EL (cell line): Measurements from ENCODE around the gene OR2T11.
"Not testable (repeated sequence)": the region's sequence is repeated elsewhere in the genome, so short reads cannot be mapped to it uniquely, and the experiment has no call there.

Source experiments
- DNase-seq: peaks from one replicate; pipeline ENCODE4 v3.0.0-alpha.2; 2016

Gene OR2T11, protein sequence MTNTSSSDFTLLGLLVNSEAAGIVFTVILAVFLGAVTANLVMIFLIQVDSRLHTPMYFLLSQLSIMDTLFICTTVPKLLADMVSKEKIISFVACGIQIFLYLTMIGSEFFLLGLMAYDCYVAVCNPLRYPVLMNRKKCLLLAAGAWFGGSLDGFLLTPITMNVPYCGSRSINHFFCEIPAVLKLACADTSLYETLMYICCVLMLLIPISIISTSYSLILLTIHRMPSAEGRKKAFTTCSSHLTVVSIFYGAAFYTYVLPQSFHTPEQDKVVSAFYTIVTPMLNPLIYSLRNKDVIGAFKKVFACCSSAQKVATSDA

DNA sequence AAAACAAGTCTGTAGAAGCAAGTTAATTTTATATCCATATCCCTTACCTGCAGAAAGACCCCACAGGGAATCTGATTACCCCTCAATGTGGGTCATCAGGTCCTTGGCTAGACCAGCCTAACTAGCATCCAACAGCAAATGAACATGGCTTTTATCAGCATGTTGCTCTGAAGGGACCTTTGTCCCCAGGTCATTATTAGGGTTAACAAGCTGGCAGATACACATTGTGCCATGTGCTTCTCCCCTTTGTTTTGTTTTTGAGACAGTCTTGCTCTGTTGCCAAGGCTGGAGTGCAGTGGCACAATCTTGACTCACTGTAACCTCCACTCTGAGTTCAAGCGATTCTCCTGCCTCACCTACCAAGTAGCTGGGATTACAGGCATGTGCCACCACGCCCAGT, at the start of gene OR2T11:
Gene OR2T11 (minus strand): TSS at position 101 of the 400 bp plus-strand sequence. CDS start 7,963 bp downstream, outside the sequence.
- DNase-seq, result not testable (repeated sequence)

DNA sequence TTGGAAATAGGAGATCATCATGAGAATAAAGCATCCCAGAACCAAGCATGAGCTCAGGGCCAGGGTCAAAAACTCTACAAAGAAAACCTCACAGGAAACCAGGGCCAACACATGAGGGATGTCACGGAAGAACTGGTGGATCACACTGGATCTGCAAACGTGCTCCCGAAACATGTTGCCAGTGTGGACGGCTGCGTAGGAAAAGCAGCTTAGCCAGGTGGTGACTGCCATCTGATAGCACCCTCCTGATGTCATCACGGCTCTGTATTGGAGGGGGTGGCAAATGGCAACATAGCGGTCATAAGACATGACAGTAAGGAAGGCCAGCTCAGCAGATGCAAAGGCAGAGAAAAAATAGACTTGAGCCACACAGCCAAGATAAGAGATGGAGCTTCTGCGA, 46.8 kb upstream of the OR2T11 start:
- no peak for DNase-seq

DNA sequence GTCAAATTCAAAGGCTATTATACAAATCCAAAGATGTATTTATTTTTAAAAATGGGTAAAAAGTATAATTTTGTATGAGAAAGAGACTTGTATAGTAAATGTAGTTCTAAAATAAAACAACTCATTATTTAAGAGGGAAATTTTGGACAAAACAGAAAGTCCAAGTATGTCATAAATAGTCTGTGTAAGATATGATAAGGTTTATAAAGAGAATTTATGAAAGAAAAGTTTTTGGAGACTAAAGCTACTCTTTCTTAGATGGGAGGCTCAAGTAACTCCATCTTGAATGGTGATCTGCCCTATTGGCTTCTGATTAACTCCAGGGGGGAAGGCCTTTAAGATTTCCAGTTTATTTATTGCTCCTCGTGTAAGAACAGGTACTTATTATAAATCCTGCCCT, 35.1 kb upstream of the OR2T11 start:
- DNase-seq, result no peak

DNA sequence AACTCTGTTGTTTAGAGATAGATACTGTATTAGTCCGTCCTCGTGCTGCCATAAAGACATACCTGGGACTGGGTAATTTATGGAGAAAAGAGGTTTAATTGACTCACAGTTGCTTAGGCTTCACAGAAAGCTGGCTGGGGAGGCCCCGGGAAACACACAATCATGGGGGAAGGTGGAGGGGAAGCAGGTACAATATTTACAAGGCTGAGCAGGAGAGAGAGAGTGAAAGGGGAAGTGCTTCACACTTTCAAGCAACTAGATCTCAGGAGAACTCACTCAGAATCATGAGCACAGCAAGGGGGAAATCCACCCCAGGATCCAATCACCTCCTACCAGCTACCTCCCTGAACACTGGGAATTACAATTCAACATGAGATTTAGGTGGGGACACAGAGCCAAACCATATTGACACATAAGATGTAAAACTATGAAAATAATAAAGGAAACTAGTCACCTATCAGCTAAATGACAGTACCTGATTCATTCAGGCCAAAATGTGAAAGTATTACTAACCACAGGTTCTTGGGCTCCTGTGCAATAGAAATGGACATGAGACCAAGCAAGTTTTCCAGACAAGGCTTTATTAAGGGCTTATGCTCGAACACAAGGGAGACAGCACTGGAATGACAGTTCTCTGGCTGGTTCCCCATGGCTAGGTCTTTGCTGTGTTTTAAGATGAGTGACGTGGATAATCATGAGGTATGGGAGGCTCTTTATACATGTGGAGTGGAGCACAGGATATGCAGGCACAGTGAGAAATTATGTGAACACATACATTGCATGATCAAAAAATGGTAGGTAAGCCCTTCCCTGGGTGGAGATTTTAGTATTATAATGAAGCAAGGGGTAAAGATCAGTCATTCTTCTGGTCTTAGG, 28.8 kb upstream of the OR2T11 start:
- not testable (repeated sequence) for DNase-seq

DNA sequence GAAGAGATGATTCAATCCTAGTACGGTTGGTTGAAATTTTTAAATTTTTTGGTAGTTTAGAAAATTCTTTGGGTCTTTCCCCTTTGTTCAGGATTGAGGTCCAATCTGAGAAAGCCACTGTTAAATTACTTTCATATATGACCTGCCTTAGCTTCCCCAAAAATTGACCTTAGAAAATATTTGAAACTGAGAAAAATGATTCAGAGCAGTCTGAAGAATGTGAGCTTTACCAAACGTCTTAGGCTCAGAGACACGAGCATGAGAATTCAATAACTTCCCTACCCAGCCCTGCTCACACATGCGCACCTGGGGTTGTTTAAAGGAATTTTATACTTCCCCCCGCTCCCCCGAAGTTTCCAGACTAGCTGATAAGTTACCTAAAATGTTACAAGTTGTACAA, 21.9 kb upstream of the OR2T11 start:
- DNase-seq, result not testable (repeated sequence)

DNA sequence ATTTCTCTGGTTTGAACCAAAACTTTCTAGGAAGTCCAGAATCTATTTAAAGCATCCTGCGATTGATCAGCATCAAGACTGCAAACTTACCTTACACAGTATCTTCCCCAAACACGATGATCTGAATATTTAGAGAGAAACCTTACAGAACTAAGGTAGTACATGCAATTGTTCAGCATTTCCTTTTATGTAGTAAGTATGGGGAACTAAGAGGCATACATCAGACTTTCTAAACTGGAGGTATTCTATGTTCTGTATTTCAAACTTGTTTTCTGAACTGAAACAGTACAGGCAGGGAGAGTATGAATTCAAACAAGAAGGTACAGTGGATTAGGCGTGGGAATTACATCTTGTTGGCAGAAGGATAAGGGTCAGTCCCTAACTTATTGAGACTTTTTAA, 20.5 kb upstream of the OR2T11 start, which contains the start of gene OR2T27:
Gene OR2T27 (minus strand): TSS at position 175 of the 400 bp plus-strand sequence. CDS start 4,644 bp downstream, outside the sequence.
- not testable (repeated sequence) for DNase-seq

DNA sequence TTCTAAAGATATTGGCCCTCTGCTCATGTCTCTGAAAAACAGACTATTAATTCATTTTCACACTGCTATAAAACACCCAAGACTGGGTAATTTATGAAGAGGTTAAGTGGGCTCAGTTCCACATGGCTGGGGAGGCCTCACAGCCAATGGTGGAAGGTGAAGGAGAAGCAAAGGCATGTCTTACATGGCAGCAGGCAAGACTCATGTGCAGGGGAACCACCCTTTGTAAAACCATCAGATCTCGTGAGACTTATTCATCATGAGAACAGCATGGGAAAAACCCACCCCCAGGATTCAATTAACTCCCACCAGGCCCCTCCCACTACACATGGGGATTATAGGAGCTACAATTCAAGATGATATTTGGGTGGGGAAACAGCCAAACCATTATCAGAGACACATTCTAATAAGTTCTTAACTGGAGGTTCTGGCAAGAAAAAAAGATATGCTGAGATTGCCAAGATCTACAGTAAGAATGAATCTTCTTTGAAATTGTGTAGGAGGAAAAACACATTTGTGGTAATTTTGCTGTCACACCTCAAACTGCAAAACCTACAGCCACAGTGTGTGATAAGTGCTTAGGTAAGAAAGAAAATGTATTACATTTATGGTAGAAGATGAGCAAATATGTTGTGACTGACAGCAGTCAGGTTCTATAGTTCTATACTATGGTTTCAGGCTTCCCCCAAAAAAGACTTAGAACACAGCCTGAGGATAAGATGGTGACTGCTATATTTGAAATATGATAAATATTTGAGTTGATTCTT, 14.1 kb upstream of the OR2T11 start:
- DNase-seq, result not testable (repeated sequence)

DNA sequence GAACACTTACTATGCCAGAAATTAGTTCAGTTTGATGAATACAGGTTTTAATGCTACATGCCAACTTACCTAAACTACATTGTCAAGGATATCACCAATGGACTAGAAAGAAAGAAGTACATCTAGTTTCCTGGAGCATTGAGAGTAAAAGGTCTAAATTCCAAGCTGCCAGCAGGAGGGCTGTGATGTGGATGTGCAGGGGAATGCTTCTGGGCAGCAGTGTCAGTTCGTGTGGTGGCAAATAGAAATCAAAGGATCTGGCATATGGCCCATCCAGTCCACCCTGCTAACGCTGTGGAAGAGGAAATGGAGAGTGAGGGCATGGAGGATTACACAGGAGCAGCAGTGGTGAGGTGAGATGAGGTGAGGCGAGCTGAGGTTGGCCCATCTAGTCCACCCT, 10.3 kb upstream of the OR2T11 start, which contains the start of gene OR2T35:
Gene OR2T35 (minus strand): TSS at position 101 of the 400 bp plus-strand sequence. CDS start 6,020 bp downstream, outside the sequence.
- not testable (repeated sequence) for DNase-seq

DNA sequence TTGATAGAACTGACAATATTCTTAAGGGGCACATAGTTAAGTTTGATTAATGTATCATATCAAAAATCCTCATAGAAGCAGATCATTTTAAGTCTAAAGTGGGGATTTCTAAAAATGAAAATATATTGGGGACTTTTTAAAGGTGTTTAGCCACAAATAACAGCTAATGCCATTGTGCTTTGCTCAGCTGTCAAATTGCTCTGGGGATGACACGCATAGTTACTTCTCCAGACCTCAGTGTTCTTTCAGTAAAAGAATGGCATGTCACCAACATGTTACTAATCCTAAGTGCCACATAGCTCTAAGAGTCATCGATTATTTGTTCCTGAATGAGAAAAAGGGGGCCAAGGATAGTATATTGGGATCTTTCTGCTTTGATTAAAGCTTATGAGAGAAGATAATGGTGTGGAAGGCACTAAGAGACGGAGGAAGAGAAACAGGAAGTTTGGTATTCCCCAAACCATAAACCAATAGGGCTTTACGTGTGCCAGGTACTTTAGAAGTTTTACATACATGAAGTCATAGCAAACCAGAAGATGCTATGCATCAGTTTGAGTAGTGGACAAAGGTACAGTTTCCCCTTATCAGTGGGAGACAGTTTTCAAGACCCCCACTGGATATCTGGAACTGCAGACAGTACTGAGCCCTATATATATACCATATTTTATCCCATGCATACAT, 8.2 kb upstream of the OR2T11 start:
- not testable (repeated sequence) for DNase-seq

DNA sequence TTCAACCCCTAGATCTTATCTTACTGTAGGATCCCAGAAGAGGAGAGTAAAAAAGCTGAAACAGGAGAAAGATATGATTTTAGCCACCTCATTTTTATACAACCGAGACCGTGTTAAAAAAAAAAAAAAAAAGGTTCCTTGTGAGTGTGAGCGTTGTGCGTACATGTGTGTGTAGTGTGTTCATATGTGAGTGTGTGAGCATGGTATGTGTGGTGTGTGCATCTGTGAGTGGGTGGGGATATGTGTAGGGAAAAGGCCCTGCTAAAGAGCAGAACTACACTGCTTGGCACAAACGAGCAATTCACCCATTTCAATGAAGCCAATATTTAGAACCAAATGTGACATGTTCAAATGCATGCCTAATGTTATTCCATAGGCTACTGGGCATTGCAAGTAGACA, 6.7 kb upstream of the OR2T11 start:
- DNase-seq, result not testable (repeated sequence)

DNA sequence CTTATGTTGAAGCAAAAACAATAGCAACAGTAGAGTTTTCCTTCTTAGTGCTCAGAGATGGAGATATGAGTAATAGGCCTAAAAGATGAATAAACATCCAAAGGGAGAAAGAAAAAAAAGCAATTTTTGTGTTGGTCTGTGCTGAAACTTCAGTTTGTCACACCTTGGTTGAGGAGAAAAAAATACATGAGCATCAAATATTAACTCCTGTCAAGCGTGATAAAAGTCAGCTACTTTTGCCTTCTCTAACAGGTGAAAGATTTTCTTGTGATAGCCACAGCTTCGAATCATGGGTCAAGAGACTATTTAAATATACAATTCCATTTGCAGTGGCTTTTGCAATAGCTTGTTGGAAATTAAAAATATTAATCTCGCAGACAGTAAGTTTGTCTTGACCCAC, 6.0 kb upstream of the OR2T11 start:
- DNase-seq, result not testable (repeated sequence)

DNA sequence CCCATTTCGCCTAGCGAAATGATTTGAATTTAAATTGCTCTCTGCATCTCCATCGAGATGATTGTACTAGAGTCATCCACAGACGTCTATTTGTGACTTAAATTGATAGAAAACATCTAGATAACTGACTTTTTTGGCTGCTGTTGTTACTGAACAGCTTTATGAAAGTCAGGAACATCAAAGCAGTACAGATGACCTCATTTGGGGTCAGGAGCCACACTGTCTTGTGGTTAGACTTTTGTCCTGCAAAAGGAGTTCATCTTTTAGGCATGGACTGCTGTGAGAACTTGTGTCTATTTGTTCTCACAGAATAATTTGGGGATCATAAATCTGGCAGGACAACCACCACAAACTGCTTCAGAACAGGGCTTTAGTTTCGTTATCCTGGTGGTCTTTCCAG, 4.8 kb upstream of the OR2T11 start:
- DNase-seq, result not testable (repeated sequence)

DNA sequence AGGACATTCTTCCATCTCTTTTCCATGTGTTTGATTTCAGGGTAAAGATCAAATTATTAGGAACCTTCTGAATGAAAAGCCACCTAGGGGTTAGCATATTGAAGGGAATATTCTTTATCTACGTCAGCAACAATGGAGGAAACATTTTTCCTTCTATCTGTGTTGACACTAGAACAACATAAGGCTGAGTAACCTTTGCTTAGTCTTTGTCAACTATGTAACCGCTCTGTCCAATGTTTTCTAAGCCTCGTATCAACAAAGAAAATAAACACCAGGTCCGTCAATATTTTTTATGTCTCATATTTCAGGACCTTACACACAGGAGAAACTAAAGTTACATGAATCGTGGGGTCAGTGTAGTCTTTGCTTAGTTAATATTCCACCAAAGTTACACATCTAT, 1.7 kb upstream of the OR2T11 start:
- DNase-seq, result not testable (repeated sequence)

DNA sequence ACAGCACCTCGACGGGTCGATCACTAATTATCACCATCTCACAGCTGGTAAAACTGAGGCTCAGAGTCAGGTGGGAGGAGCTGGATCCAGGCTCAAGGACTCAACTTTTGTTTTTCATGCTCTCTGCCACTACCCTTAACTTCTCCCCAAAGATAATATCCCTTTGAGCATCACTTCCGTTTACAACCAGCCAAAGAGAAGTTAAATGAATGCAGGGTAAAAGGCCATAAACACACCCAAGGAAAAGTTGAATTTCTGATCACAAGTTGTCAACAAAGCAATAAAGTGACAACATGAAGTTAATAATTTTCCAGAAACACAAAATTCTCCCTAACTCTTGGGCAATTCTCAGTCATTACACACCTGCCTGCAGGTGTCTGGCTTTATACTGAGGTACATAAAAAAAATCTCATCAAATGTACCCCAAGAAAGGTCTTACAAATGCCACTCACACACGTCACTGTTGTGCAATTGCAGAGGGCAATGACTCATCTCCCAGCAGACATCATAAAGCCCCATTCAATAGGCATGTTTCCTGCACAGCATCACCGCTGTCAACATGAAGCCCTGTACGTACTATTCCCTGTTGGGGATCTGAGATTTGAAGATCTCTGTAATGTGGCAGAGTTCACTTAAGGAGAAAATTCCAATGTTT, 3.4 kb downstream of the OR2T11 start:
- no peak for DNase-seq

DNA sequence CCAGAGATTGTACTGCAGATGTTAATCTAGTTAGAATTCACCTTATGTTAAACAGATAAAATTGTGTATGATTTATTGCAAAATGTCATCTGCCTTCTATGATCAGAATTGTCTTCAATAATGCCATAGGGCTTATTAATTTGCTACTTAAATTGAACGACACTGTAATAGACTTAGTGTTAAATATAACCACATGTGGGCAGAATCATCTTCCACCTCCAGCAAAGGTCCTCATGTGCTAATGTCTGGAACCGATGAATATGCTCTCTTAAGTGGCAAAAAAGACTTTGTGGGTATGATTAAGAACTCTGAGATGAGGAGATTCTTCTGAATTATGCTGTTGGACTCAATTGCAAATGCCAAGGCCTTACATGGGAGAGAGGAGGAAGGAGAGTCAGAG, 4.3 kb downstream of the OR2T11 start:
- no peak for DNase-seq

DNA sequence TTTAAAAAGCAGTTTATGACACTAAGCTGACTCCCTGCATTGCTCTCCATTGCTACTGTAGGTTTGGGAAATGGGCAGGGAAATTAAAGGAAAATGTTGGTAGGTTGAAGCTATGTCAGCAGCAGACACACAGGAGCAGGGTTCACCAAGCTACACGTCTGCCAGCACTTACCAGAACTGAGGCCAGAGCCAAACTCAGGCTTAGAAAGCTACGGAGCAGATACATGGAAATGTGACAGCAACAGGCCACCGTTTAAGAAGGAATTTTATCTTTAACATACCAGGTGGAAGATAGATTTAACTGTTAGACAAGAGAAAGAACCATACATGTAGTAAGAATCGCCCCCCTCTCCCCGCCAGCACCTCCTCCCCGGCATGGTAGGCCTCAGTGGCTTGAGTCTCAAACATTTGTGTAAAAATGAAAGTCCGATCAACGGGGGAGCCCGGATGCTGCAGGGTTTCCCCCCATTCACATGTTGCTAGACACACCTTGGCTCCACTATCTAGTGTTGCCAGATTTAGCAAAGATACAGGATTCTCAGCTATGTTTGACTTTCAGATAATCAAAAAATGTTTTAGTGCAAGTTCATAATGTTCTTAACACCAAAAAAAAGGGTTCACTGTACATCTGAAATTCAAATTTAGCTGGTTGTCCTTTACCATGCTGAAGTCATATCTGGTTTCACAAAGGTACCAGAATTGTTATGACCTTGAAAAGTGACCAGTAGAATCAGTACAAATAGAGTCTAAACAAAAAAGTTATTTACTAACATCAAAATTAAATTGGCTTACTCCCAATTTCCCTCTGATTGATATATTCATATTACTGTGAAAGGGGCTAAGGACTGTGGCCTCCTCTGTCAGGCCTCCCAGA, 6.7 kb downstream of the OR2T11 start:
- DNase-seq, result no peak

DNA sequence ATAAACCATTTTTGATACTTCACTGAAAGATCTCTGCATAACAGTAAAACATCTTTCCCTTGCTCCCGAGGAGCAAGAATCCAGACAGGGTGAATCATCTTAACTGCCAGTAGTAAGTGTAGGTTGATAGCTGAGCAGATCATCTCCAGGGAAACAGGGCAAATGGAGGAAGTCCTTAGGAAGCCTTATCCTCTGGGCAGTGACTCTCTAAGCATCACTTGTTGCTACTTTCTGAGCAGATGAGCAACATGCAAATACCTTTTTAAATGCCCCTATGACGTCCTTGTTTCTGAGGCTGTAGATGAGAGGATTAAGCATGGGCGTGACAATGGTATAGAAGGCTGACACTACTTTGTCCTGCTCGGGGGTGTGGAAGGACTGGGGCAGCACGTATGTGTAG, 8.9 kb downstream of the OR2T11 start:
- no peak for DNase-seq

DNA sequence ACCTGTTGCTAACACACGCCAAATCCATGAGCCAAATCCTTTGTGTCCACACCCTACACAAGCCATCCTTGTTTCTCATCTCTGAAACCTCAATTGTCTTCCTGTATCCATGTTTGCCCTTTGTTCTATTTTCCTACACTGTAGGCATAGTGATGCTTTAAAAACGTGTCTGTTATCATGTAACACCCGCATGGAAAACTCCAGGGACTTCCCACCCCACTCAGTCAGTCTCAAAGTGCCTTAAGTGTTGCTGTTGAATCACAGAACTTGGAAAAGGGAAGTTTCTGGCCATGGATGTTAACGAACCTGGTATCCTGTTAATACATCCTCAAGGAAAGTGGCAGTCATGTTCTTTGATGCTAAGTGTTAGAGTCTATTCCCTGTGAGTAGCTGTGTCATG, 9.7 kb downstream of the OR2T11 start:
- no peak for DNase-seq

DNA sequence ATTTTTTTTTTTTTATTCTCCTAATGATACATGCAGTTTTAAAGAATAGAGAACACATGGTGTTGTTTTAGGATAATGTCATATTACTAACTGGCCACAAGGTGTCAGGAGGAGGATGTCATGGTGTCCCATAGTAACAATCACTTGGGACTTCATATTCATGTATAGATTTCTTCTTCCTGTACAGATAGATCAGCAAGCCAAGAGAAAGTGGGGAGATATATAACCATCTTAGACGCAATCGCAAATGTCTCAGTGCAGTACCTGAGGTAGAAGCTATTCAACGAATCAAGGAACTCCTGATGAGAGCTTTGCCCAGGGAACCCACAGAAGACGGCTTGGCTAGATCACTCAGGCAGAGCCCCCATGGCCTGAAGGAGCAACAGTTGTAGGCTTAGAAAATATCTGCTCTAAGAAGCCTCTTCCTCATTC, 12.3 kb downstream of the OR2T11 start:
- peak; percentile 25 for DNase-seq

DNA sequence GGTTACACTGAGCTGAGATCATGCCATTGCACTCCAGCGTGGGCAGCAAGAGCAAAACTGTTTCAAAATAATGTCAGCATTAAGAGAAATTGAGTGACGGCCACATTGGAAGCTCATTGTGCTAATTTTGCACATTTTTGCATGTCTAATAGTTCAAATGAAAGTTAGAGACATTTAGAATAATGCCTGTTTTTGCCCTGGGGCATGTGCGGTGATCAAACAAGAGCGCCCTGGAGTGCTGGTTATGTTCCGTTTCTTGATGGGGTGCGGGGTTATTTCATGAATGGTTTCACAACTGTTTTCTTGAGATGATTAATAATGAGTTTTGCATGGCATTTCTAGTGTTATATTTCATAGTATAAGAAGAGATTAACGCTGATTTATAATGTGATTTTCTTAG, 13.1 kb downstream of the OR2T11 start:
- no peak for DNase-seq

DNA sequence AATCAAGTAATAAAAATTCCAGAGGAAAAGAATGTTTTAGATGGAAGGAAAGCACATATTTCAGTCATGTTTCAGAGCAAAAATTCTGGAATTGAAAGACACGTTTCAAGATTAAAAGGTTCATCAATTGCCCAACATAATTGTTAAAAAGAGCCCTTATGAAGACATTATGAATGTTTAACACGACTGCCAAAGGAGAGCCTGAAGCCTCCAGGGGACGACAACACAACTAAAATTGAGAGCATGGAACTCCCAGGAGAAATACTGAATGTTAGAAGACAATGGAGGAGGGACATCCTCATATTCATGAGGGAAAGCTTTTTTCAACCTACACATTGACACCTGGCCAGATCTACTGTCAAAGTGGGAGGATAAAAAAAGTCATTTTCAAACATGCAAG, 16.0 kb downstream of the OR2T11 start:
- peak; percentile 54 for DNase-seq
